H9 (cell line): ENCODE results near the gene ERN1. TPM values are rescaled to one million over a fixed set of nuclear protein-coding genes. Genes with fewer than 3 reads are reported as not detected.
"Not testable (repeated sequence)": the region's sequence is repeated elsewhere in the genome, so short reads cannot be mapped to it uniquely, and the experiment has no call there.

Source experiments
- DNase-seq: peaks from one replicate; pipeline ENCODE4 v3.0.0-alpha.2; 2017
- H2AFZ ChIP-seq: one replicate; pipeline ENCODE4 v1.6.1; 2013; ENCODE audit warnings: mild to moderate bottlenecking, low read length, control low read depth, moderate library complexity
- H2AK5ac ChIP-seq: 2 replicates; pipeline ENCODE4 v1.6.1; 2013; ENCODE audit warnings: low read length, control low read depth, mixed read lengths; ENCODE audit not compliant: insufficient read length
- H2BK120ac ChIP-seq: one replicate; pipeline ENCODE4 v1.6.1; 2013; ENCODE audit warnings: low read depth, mild to moderate bottlenecking, low read length, control low read depth, inconsistent platforms; ENCODE audit not compliant: poor library complexity, severe bottlenecking
- H2BK12ac ChIP-seq: 2 replicates; pipeline ENCODE4 v1.6.1; 2013; ENCODE audit warnings: low read length, control low read depth, mixed read lengths, low read depth; ENCODE audit not compliant: insufficient read length
- H2BK15ac ChIP-seq: 2 replicates; pipeline ENCODE4 v1.6.1; 2013; ENCODE audit warnings: low read depth, low read length, control low read depth
- H2BK20ac ChIP-seq: one replicate; pipeline ENCODE4 v1.6.1; 2013; ENCODE audit warnings: low read depth, mild to moderate bottlenecking, low read length, control low read depth, inconsistent platforms; ENCODE audit not compliant: poor library complexity, severe bottlenecking
- H2BK5ac ChIP-seq: 2 replicates; pipeline ENCODE4 v1.6.1; 2013; ENCODE audit warnings: low read length, control low read depth, mixed read lengths; ENCODE audit not compliant: insufficient read length
- H3K14ac ChIP-seq: 2 replicates; pipeline ENCODE4 v1.6.1; 2013; ENCODE audit warnings: low read length, control low read depth; ENCODE audit not compliant: insufficient read depth
- H3K18ac ChIP-seq: 2 replicates; pipeline ENCODE4 v1.6.1; 2013; ENCODE audit warnings: low read depth, mild to moderate bottlenecking, mixed read lengths, low read length, control low read depth; ENCODE audit not compliant: insufficient read length
- H3K23ac ChIP-seq: 2 replicates; pipeline ENCODE4 v1.6.1; 2013; ENCODE audit warnings: low read length, control low read depth, mixed read lengths, low read depth; ENCODE audit not compliant: insufficient read length
- H3K23me2 ChIP-seq: 2 replicates; pipeline ENCODE4 v1.6.1; 2013; ENCODE audit warnings: low read depth, mild to moderate bottlenecking, mixed read lengths, low read length, control low read depth; ENCODE audit not compliant: insufficient read length, poor library complexity, severe bottlenecking
- H3K27ac ChIP-seq: 2 replicates; pipeline ENCODE4 v1.5.1; 2013; ENCODE audit warnings: low read length, control low read depth, mixed read lengths, low read depth; ENCODE audit not compliant: insufficient read length
- H3K27me3 ChIP-seq: 2 replicates; pipeline ENCODE4 v1.6.1; 2013; ENCODE audit warnings: low read length, control low read depth, inconsistent platforms; ENCODE audit not compliant: insufficient read depth
- H3K4ac ChIP-seq: 2 replicates; pipeline ENCODE4 v1.6.1; 2013; ENCODE audit warnings: low read depth, mild to moderate bottlenecking, control low read depth, inconsistent platforms, low read length, moderate library complexity
- H3K4me1 ChIP-seq: 2 replicates; pipeline ENCODE4 v1.6.1; 2013; ENCODE audit warnings: low read length, control low read depth, inconsistent platforms; ENCODE audit not compliant: insufficient read depth
- H3K4me2 ChIP-seq: 2 replicates; pipeline ENCODE4 v1.6.1; 2013; ENCODE audit warnings: low read length, control low read depth, mixed read lengths; ENCODE audit not compliant: insufficient read length, insufficient read depth
- H3K56ac ChIP-seq: 2 replicates; pipeline ENCODE4 v1.6.1; 2013; ENCODE audit warnings: low read depth, mild to moderate bottlenecking, mixed read lengths, low read length, control low read depth; ENCODE audit not compliant: insufficient read length
- H3K79me1 ChIP-seq: 2 replicates; pipeline ENCODE4 v1.6.1; 2013; ENCODE audit warnings: low read depth, mild to moderate bottlenecking, moderate library complexity, low read length, control low read depth, inconsistent platforms; ENCODE audit not compliant: insufficient read depth, poor library complexity, severe bottlenecking
- H3K79me2 ChIP-seq: 2 replicates; pipeline ENCODE4 v1.6.1; 2013; ENCODE audit warnings: low read length, control low read depth, inconsistent platforms; ENCODE audit not compliant: insufficient read depth
- H3K9ac ChIP-seq: 2 replicates; pipeline ENCODE4 v1.6.1; 2013; ENCODE audit warnings: low read length, control low read depth, mixed read lengths; ENCODE audit not compliant: insufficient read length; ENCODE audit errors: extremely low read depth
- H3K9me3 ChIP-seq: one replicate; pipeline ENCODE4 v1.6.1; 2013; ENCODE audit warnings: low read depth, low read length, inconsistent platforms; ENCODE audit not compliant: control insufficient read depth
- H3T11ph ChIP-seq: one replicate; pipeline ENCODE4 v1.6.1; 2013; ENCODE audit warnings: mild to moderate bottlenecking, low read length, control low read depth, inconsistent platforms
- H4K20me1 ChIP-seq: one replicate; pipeline ENCODE4 v1.6.1; 2013; ENCODE audit not compliant: control insufficient read depth, insufficient read length, insufficient read depth
- H4K5ac ChIP-seq: 2 replicates; pipeline ENCODE4 v1.6.1; 2013; ENCODE audit warnings: low read depth, mild to moderate bottlenecking, mixed read lengths, low read length, control low read depth; ENCODE audit not compliant: insufficient read length
- H4K8ac ChIP-seq: replicated peaks from 2 replicates; pipeline ENCODE4 v1.6.1; 2013; ENCODE audit warnings: low read length, control low read depth, mixed read lengths, low read depth; ENCODE audit not compliant: insufficient read length
- H4K91ac ChIP-seq: 2 replicates; pipeline ENCODE4 v1.6.1; 2013; ENCODE audit warnings: low read depth, mild to moderate bottlenecking, moderate library complexity, mixed read lengths, low read length, control low read depth; ENCODE audit not compliant: insufficient read length
- H3K27ac Mint-ChIP-seq, 3 experiments: 2 replicates in 2 of 3; 3 replicates in 1 of 3; pipeline ENCODE4 v1.8.0; 2020 to 2021; ENCODE audit warnings: mixed read lengths in 3 of 3, mild to moderate bottlenecking in 1 of 3, moderate library complexity in 1 of 3
- H3K27me3 Mint-ChIP-seq: 2 replicates; pipeline ENCODE4 v1.8.0; 2021; ENCODE audit warnings: low read depth, mild to moderate bottlenecking, moderate library complexity, mixed read lengths
- H3K36me3 Mint-ChIP-seq, 3 experiments: 2 replicates in 2 of 3; 3 replicates in 1 of 3; pipeline ENCODE4 v1.8.0; 2020 to 2021; ENCODE audit warnings: low read depth in 3 of 3, mixed read lengths in 3 of 3; ENCODE audit not compliant: insufficient read depth in 1 of 3
- H3K4me1 Mint-ChIP-seq, 2 experiments: 2 replicates each; pipeline ENCODE4 v1.8.0; 2020; ENCODE audit warnings: mixed read lengths in 2 of 2
- H3K4me3 Mint-ChIP-seq, 2 experiments: 2 replicates in 1 of 2; 3 replicates in 1 of 2; pipeline ENCODE4 v1.8.0; 2020 to 2021; ENCODE audit warnings: mild to moderate bottlenecking in 2 of 2, mixed read lengths in 2 of 2, moderate library complexity in 1 of 2
- H3K9me3 Mint-ChIP-seq, 2 experiments: 2 replicates in 1 of 2; 3 replicates in 1 of 2; pipeline ENCODE4 v1.8.0; 2020; ENCODE audit warnings: mild to moderate bottlenecking in 2 of 2, mixed read lengths in 2 of 2, moderate library complexity in 1 of 2
- WGBS: extraction: QIAGEN DNeasy Blood & Tissue Kit; methylation state at CpG from one replicate; pipeline ENCODE4 v1.1.7; 2013; ENCODE audit warnings: missing lambda C conversion rate, low lambda C conversion rate, mixed read lengths; ENCODE audit not compliant: insufficient read length; ENCODE audit errors: extremely low coverage; 5-methylcytosine and 5-hydroxymethylcytosine counted together
- total RNA-seq: library from RNA; stranded (reverse); gene quantifications from 2 replicates; pipeline ENCODE4 v1.2.1, GENCODE V29; 2021
- TF ChIP-seq, protein P1 (sequence below): fragments of 200-600 bp; sonication (generic); conservative IDR thresholded peaks from 3 replicates; pipeline ENCODE4 v1.8.0; 2021; ENCODE audit warnings: antibody characterized with exemption, mild to moderate bottlenecking

ERN1 gene
- total RNA-seq, 1 experiment from 2014 or later, result 5.0 TPM

GRCh38 chr17:64170286-64170685 is 40.3 kb upstream of the ERN1 start:
- Histone ChIP-seq H2BK5ac (no peak overlapping the region), H4K20me1 (no peaks in the 10 kb centered on the region), H3K18ac (no peak overlapping the region), H2AFZ (no peak overlapping the region), H4K8ac (no peak overlapping the region), H3K4me2 (no peak overlapping the region), H3K27me3 (no peaks in the 10 kb centered on the region), H3K4me1 (no peaks in the 10 kb centered on the region), H2AK5ac (no peak overlapping the region), H3K79me2 (no peaks in the 10 kb centered on the region), H4K91ac (no peak overlapping the region), H3K79me1 (no peaks in the 10 kb centered on the region), H3K27ac (no peak overlapping the region), H2BK120ac (no peak overlapping the region), H3K9ac (no peak overlapping the region), H2BK20ac (no peak overlapping the region), H3K56ac (no peak overlapping the region), H3K23ac (no peak overlapping the region), H3K23me2 (no peaks in the 10 kb centered on the region), H3T11ph (no peak overlapping the region), H4K5ac (no peak overlapping the region), H2BK15ac (no peak overlapping the region), H3K9me3 (no peaks in the 10 kb centered on the region), H3K14ac (no peak overlapping the region), H2BK12ac (no peak overlapping the region), H3K4ac (no peak overlapping the region)
- Mint-ChIP-seq H3K9me3 (no peaks in the 10 kb centered on the region), H3K4me3 (no peak overlapping the region), H3K27ac (peak overlapping the region in 2 of 3 experiments; percentile 1 to 58; a peak in 3 of 7 replicates), H3K4me1 (peaks cover 0 to 3% of the 10 kb centered on the region in 2 experiments; a peak in 1 of 4 replicates), H3K27me3 (no peaks in the 10 kb centered on the region), H3K36me3 (peaks cover 7 to 16% (median 9%) of the 10 kb centered on the region in 3 experiments; a peak in 4 of 7 replicates)
- no CpG with 5 or more reads among the region's 4 CpGs for WGBS
- TF ChIP-seq, protein P1, sequence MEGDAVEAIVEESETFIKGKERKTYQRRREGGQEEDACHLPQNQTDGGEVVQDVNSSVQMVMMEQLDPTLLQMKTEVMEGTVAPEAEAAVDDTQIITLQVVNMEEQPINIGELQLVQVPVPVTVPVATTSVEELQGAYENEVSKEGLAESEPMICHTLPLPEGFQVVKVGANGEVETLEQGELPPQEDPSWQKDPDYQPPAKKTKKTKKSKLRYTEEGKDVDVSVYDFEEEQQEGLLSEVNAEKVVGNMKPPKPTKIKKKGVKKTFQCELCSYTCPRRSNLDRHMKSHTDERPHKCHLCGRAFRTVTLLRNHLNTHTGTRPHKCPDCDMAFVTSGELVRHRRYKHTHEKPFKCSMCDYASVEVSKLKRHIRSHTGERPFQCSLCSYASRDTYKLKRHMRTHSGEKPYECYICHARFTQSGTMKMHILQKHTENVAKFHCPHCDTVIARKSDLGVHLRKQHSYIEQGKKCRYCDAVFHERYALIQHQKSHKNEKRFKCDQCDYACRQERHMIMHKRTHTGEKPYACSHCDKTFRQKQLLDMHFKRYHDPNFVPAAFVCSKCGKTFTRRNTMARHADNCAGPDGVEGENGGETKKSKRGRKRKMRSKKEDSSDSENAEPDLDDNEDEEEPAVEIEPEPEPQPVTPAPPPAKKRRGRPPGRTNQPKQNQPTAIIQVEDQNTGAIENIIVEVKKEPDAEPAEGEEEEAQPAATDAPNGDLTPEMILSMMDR, result no peak
- no peak for DNase-seq

- not testable (repeated sequence) for H3K4me1 Mint-ChIP-seq, H3K23ac ChIP-seq, H3K18ac ChIP-seq, H3K27ac Mint-ChIP-seq, H2BK120ac ChIP-seq, H4K20me1 ChIP-seq, H2AK5ac ChIP-seq, H3K9me3 ChIP-seq, H3K27ac ChIP-seq, H2BK15ac ChIP-seq, H4K91ac ChIP-seq, DNase-seq, H3K56ac ChIP-seq, H3K4me1 ChIP-seq, H2BK5ac ChIP-seq, H3K4me3 Mint-ChIP-seq, H4K5ac ChIP-seq, H3K27me3 ChIP-seq, H3K4me2 ChIP-seq, H3K27me3 Mint-ChIP-seq, H3K14ac ChIP-seq, H3K79me2 ChIP-seq, H2AFZ ChIP-seq, H3K23me2 ChIP-seq, H3K9ac ChIP-seq, H3K4ac ChIP-seq, H2BK12ac ChIP-seq, H3K79me1 ChIP-seq, H4K8ac ChIP-seq, H3K9me3 Mint-ChIP-seq, H3T11ph ChIP-seq, H2BK20ac ChIP-seq
- no CpG with 5 or more reads among the region's 3 CpGs for WGBS
- H3K36me3 Mint-ChIP-seq, result peaks cover 7 to 16% (median 9%) of the 10 kb centered on the region in 3 experiments; a peak in 4 of 7 replicates
Observed at GRCh38 chr17:64167666-64168065, 37.7 kb upstream of the ERN1 start.
